ENCODE measurements around the gene SFMBT1.

The SFMBT1 gene

GRCh38 chr3:52998771-52999513, 46.9 kb downstream of the SFMBT1 start:
- no peak for DNase-seq (ENCODE audit: low spot score)
- FAIRE-seq: no peak

GRCh38 chr3:52990637-52991036, 55.2 kb downstream of the SFMBT1 start:
- DNase-seq (ENCODE audit: low spot score): no peak
- no peak for FAIRE-seq

GRCh38 chr3:52986938-52987337, 58.9 kb downstream of the SFMBT1 start:
- DNase-seq (ENCODE audit: low spot score) (no peak), FAIRE-seq (no peak)

- no peak for DNase-seq (ENCODE audit: low spot score)
- FAIRE-seq: no peak
Measured at GRCh38 chr3:52986049-52986448, 59.8 kb downstream of the SFMBT1 start.

- FAIRE-seq: no peak
Measured at GRCh38 chr3:52983828-52984227, 62.0 kb downstream of the SFMBT1 start.

GRCh38 chr3:52983336-52983807, 62.5 kb downstream of the SFMBT1 start:
- DNase-seq (ENCODE audit: low spot score): no peak
- no peak for FAIRE-seq

More at GRCh38 chr3:52983828-52984227, 62.0 kb downstream of the SFMBT1 start:
- no peak for DNase-seq (ENCODE audit: low spot score)

- FAIRE-seq (no peak), DNase-seq (ENCODE audit: low spot score) (no peak)
Measured at GRCh38 chr3:52982839-52983238, 63.0 kb downstream of the SFMBT1 start.

GRCh38 chr3:52979190-52979983, 66.5 kb downstream of the SFMBT1 start:
- FAIRE-seq: no peak

GRCh38 chr3:52978109-52978754, 67.6 kb downstream of the SFMBT1 start:
- FAIRE-seq: no peak
- DNase-seq (ENCODE audit: low spot score): no peak

More at GRCh38 chr3:52979190-52979983, 66.5 kb downstream of the SFMBT1 start:
- no peak for DNase-seq (ENCODE audit: low spot score)

- DNase-seq (ENCODE audit: low spot score) (no peak), FAIRE-seq (no peak)
Measured at GRCh38 chr3:52973806-52974205, 72.1 kb downstream of the SFMBT1 start.

GRCh38 chr3:52971895-52972294, 74.0 kb downstream of the SFMBT1 start:
- no peak for DNase-seq (ENCODE audit: low spot score)
- no peak for FAIRE-seq

GRCh38 chr3:52967398-52967797, 78.5 kb downstream of the SFMBT1 start:
- FAIRE-seq: no peak

GRCh38 chr3:52962160-52962559, 83.7 kb downstream of the SFMBT1 start:
- DNase-seq (ENCODE audit: low spot score) (no peak), FAIRE-seq (no peak)

More at GRCh38 chr3:52967398-52967797, 78.5 kb downstream of the SFMBT1 start:
- DNase-seq (ENCODE audit: low spot score): no peak

GRCh38 chr3:52959773-52960172, 86.1 kb downstream of the SFMBT1 start:
- DNase-seq (ENCODE audit: low spot score) (no peak), FAIRE-seq (no peak)

- no peak for FAIRE-seq
- DNase-seq (ENCODE audit: low spot score): no peak
Measured at GRCh38 chr3:52939600-52939999, 106.3 kb downstream of the SFMBT1 start.

- FAIRE-seq (no peak), DNase-seq (ENCODE audit: low spot score) (peak; percentile 63)
Measured at GRCh38 chr3:52934630-52935530, 111.0 kb downstream of the SFMBT1 start.

- DNase-seq (ENCODE audit: low spot score) (no peak), FAIRE-seq (no peak)
Measured at GRCh38 chr3:52931889-52932288, 114.0 kb downstream of the SFMBT1 start.

- DNase-seq (ENCODE audit: low spot score) (no peak), FAIRE-seq (no peak)
Measured at GRCh38 chr3:52931328-52931727, 114.5 kb downstream of the SFMBT1 start.

- FAIRE-seq (no peak), DNase-seq (ENCODE audit: low spot score) (no peak)
Measured at GRCh38 chr3:52930748-52931147, 115.1 kb downstream of the SFMBT1 start.

- FAIRE-seq: no peak
- DNase-seq (ENCODE audit: low spot score): no peak
Measured at GRCh38 chr3:52926554-52926953, 119.3 kb downstream of the SFMBT1 start.

Measured in urothelium cell line (cell line).